HG03095 (cell line): ENCODE measurements around the gene UROD.

ENCODE experiments used
- ATAC-seq: cut with Tn5 transposase; IDR thresholded peaks from one replicate; pipeline ENCODE4 v1.9.1; 2021; ENCODE audit warnings: moderate library complexity; ENCODE audit not compliant: unreplicated experiment

Gene UROD

GRCh38 chr1:45008076-45008475, 4.0 kb upstream of the UROD start:
- ATAC-seq, result no peak

- ATAC-seq, result no peak
Observed at GRCh38 chr1:45008516-45008915, 3.5 kb upstream of the UROD start.

GRCh38 chr1:45009296-45009865, 2.7 kb upstream of the UROD start:
- ATAC-seq, result no peak

GRCh38 chr1:45009956-45010854, 1.8 kb upstream of the UROD start:
- ATAC-seq, result no peak

- ATAC-seq, result peak; percentile 60
Observed at GRCh38 chr1:45010855-45011811, 921 bp upstream of the UROD start, which contains the start of gene HECTD3. HECTD3 (minus strand) TSS chr1:45011324; CDS start chr1:45011257, 67 bp downstream.

GRCh38 chr1:45012639-45013278, 705 bp downstream of the UROD start:
- ATAC-seq, result no peak

GRCh38 chr1:45013551-45014209, 1.6 kb downstream of the UROD start:
- ATAC-seq, result no peak

GRCh38 chr1:45014321-45015028, 2.4 kb downstream of the UROD start:
- ATAC-seq, result no peak

- ATAC-seq, result no peak
Observed at GRCh38 chr1:45015683-45016082, 3.6 kb downstream of the UROD start.

GRCh38 chr1:45016090-45016697, 4.1 kb downstream of the UROD start:
- ATAC-seq, result no peak

GRCh38 chr1:45016767-45017166, 4.7 kb downstream of the UROD start:
- ATAC-seq, result no peak

- peak; percentile 47 for ATAC-seq
Observed at GRCh38 chr1:45018599-45019230, 6.7 kb downstream of the UROD start.

GRCh38 chr1:45023663-45024062, 11.6 kb downstream of the UROD start:
- no peak for ATAC-seq

- no peak for ATAC-seq
Observed at GRCh38 chr1:45026446-45026845, 14.4 kb downstream of the UROD start.

- ATAC-seq, result no peak
Observed at GRCh38 chr1:45032837-45033236, 20.8 kb downstream of the UROD start.

- ATAC-seq, result no peak
Observed at GRCh38 chr1:45033356-45033755, 21.3 kb downstream of the UROD start.

GRCh38 chr1:45035631-45036301, 23.7 kb downstream of the UROD start:
- ATAC-seq, result no peak

GRCh38 chr1:45037456-45037855, 25.4 kb downstream of the UROD start:
- no peak for ATAC-seq
